Vagina (tissue), 2 donors: ENCODE data around the gene F10. TPM values are rescaled to one million over a fixed set of nuclear protein-coding genes. Genes with fewer than 3 reads are reported as not detected.

ENCODE experiments used
- DNase-seq, 2 donors: peaks; one replicate each; pipeline ENCODE4 v3.0.0-alpha.2; 2017; ENCODE audit errors: extremely low spot score in 2 of 2
- H3K27ac ChIP-seq: fragments of 200-600 bp; sonication (generic); one replicate; pipeline ENCODE4 v1.5.1; 2019
- H3K27me3 ChIP-seq: fragments of 200-600 bp; sonication (generic); one replicate; pipeline ENCODE4 v1.5.1; 2019
- H3K36me3 ChIP-seq, 2 donors: fragments of 200-600 bp; sonication (generic); one replicate each; pipeline ENCODE4 v1.5.1; 2017 to 2019
- H3K4me1 ChIP-seq: fragments of 200-600 bp; sonication (generic); one replicate; pipeline ENCODE4 v1.5.1; 2019
- H3K4me3 ChIP-seq, 2 donors: fragments of 200-600 bp; sonication (generic); 1 replicate in 1 of 2; 2 replicates in 1 of 2; pipeline ENCODE4 v1.5.1; 2016 to 2019
- H3K9me3 ChIP-seq: fragments of 200-600 bp; sonication (generic); one replicate; pipeline ENCODE4 v1.5.1; 2019
- CTCF ChIP-seq, 3 experiments: fragments of 450-650 bp in 2 of 3; fragments of 200-600 bp in 1 of 3; sonication (generic) in 1 of 3; IDR thresholded peaks; one replicate each; pipeline ENCODE4 v1.5.1; 2017 to 2019; ENCODE audit warnings: antibody characterized with exemption in 3 of 3, mild to moderate bottlenecking in 2 of 3, moderate library complexity in 2 of 3
- POLR2A ChIP-seq, 2 donors: fragments of 450-650 bp; IDR thresholded peaks; one replicate each; pipeline ENCODE4 v1.6.1; 2017; ENCODE audit warnings: antibody characterized with exemption in 2 of 2, mild to moderate bottlenecking in 2 of 2, moderate library complexity in 2 of 2
- POLR2AphosphoS5 ChIP-seq, 2 donors: sonication (generic); formaldehyde crosslinking; IDR thresholded peaks; one replicate each; pipeline ENCODE4 v1.9.0; 2017; ENCODE audit warnings: antibody characterized with exemption in 2 of 2, mild to moderate bottlenecking in 2 of 2, low read depth in 1 of 2; ENCODE audit not compliant: insufficient read depth in 1 of 2
- intact Hi-C: fragments of 100-400 bp; cut with DNase I; formaldehyde crosslinking; loops from one replicate; pipeline ENCODE4 v1.15.1; 2023
- total RNA-seq: library from RNA; depleted of rRNA; stranded (reverse); fragments of >200 nt; gene quantifications from one replicate; pipeline ENCODE4 v1.2.3, GENCODE V29; 2016

The F10 gene
- total RNA-seq, 1 donor from 2014 or later, result 16.7 TPM

- peak; percentile 93 to 97 for DNase-seq
- H3K4me3 ChIP-seq, result peak overlapping the region; percentile 47 to 60
- peaks cover 24% of the 10 kb centered on the region for H3K4me1 ChIP-seq
- no peaks in the 10 kb centered on the region for H3K27me3 ChIP-seq
- no peak for TF ChIP-seq CTCF (IDR thresholded peaks at IDR 0.05)
- no peak for TF ChIP-seq POLR2AphosphoS5 (IDR thresholded peaks at IDR 0.05; ENCODE audit: insufficient read depth in 1 of 2, low read depth in 1 of 2)
- no peaks in the 10 kb centered on the region for H3K9me3 ChIP-seq
- H3K27ac ChIP-seq, result peak overlapping the region; percentile 79
- intact Hi-C loops, result loop anchor here (10.0 kb wide), 1 partner anchor 212 kb away; the partner anchor contains the start of gene GRTP1
- H3K36me3 ChIP-seq, result no peaks in the 10 kb centered on the region
Measured at GRCh38 chr13:113152984-113153809, 30.6 kb downstream of the F10 start.

GRCh38 chr13:113153810-113154748 lies 31.5 kb downstream of the F10 start:
- Histone ChIP-seq H3K36me3 (no peaks in the 10 kb centered on the region), H3K4me3 (peak overlapping the region; percentile 47 to 60), H3K27ac (peak overlapping the region; percentile 79), H3K9me3 (no peaks in the 10 kb centered on the region), H3K4me1 (peaks cover 24% of the 10 kb centered on the region), H3K27me3 (no peaks in the 10 kb centered on the region)
- TF ChIP-seq POLR2AphosphoS5 (IDR thresholded peaks at IDR 0.05; ENCODE audit: insufficient read depth in 1 of 2, low read depth in 1 of 2) (peak; percentile 44 to 85), POLR2A (IDR thresholded peaks at IDR 0.05) (peak in 1 of 2 donors; percentile 58), CTCF (IDR thresholded peaks at IDR 0.05) (no peak)
- DNase-seq, result peak; percentile 89 to 95
- intact Hi-C loops, result loop anchor here (10.0 kb wide), 1 partner anchor 211 kb away; the partner anchor contains the start of gene GRTP1

- TF ChIP-seq POLR2A (IDR thresholded peaks at IDR 0.05) (no peak), POLR2AphosphoS5 (IDR thresholded peaks at IDR 0.05; ENCODE audit: insufficient read depth in 1 of 2, low read depth in 1 of 2) (no peak), CTCF (IDR thresholded peaks at IDR 0.05) (no peak)
- H3K27me3 ChIP-seq, result no peaks in the 10 kb centered on the region
- H3K9me3 ChIP-seq, result no peaks in the 10 kb centered on the region
- DNase-seq, result peak; percentile 70 to 86
- H3K4me1 ChIP-seq, result peaks cover 24% of the 10 kb centered on the region
- no peak overlapping the region for H3K4me3 ChIP-seq
- H3K27ac ChIP-seq, result peak overlapping the region; percentile 59
- H3K36me3 ChIP-seq, result no peaks in the 10 kb centered on the region
- intact Hi-C loops, result loop anchor here (10.0 kb wide), 1 partner anchor 210 kb away; the partner anchor contains the start of gene GRTP1
Measured at GRCh38 chr13:113155201-113155600, 32.6 kb downstream of the F10 start.

- TF ChIP-seq CTCF (IDR thresholded peaks at IDR 0.05) (no peak), POLR2AphosphoS5 (IDR thresholded peaks at IDR 0.05; ENCODE audit: insufficient read depth in 1 of 2, low read depth in 1 of 2) (no peak), POLR2A (IDR thresholded peaks at IDR 0.05) (no peak)
- H3K36me3 ChIP-seq, result no peaks in the 10 kb centered on the region
- intact Hi-C loops, result loop anchor here (10.0 kb wide), 1 partner anchor 209 kb away; the partner anchor contains the start of gene GRTP1
- H3K4me1 ChIP-seq, result peaks cover 24% of the 10 kb centered on the region
- H3K9me3 ChIP-seq, result no peaks in the 10 kb centered on the region
- H3K27ac ChIP-seq, result no peak overlapping the region
- no peaks in the 10 kb centered on the region for H3K27me3 ChIP-seq
- no peak overlapping the region for H3K4me3 ChIP-seq
- DNase-seq, result peak; percentile 79
Measured at GRCh38 chr13:113155982-113156655, 33.5 kb downstream of the F10 start.
